AG09309 (cell line): Measurements from ENCODE around the gene DPPA4.
"Not testable (repeated sequence)": the region's sequence is repeated elsewhere in the genome, so short reads cannot be mapped to it uniquely, and the experiment has no call there.

Source experiments
- DNase-seq: peaks from one replicate; pipeline ENCODE4 v3.0.0-alpha.2; 2010; ENCODE audit warnings: low read depth
- H3K4me3 ChIP-seq: 2 replicates; pipeline ENCODE4 v1.5.1; 2011; ENCODE audit warnings: mild to moderate bottlenecking, low read depth, low read length, moderate library complexity; ENCODE audit not compliant: control insufficient read depth
- CTCF ChIP-seq: IDR thresholded peaks from 2 replicates; pipeline ENCODE4 v1.5.1; 2011; ENCODE audit warnings: mild to moderate bottlenecking, low read depth, low read length, inconsistent platforms; ENCODE audit not compliant: insufficient read depth, control insufficient read depth; ENCODE audit errors: missing control alignments

Gene DPPA4

GRCh38 chr3:109372639-109373038, 35.3 kb upstream of the DPPA4 start:
- no peak for TF ChIP-seq CTCF
- no peak overlapping the region for H3K4me3 ChIP-seq
- no peak for DNase-seq

- no peak for DNase-seq
- TF ChIP-seq CTCF, result no peak
- H3K4me3 ChIP-seq, result no peak overlapping the region
Observed at GRCh38 chr3:109369510-109369909, 32.2 kb upstream of the DPPA4 start.

GRCh38 chr3:109364088-109364487, 26.7 kb upstream of the DPPA4 start:
- TF ChIP-seq CTCF, result no peak
- no peak for DNase-seq
- H3K4me3 ChIP-seq, result no peak overlapping the region

- TF ChIP-seq CTCF, result no peak
- DNase-seq, result no peak
- H3K4me3 ChIP-seq, result no peak overlapping the region
Observed at GRCh38 chr3:109363634-109364033, 26.3 kb upstream of the DPPA4 start.

GRCh38 chr3:109362823-109363222, 25.5 kb upstream of the DPPA4 start:
- no peak for DNase-seq
- H3K4me3 ChIP-seq, result no peak overlapping the region
- no peak for TF ChIP-seq CTCF

- DNase-seq, result not testable (repeated sequence)
Observed at GRCh38 chr3:109358809-109359208, 21.5 kb upstream of the DPPA4 start.

GRCh38 chr3:109356442-109357155, 19.3 kb upstream of the DPPA4 start:
- DNase-seq, result no peak

More at GRCh38 chr3:109358809-109359208, 21.5 kb upstream of the DPPA4 start:
- H3K4me3 ChIP-seq, result not testable (repeated sequence)

More at GRCh38 chr3:109356442-109357155, 19.3 kb upstream of the DPPA4 start:
- no peak for TF ChIP-seq CTCF
- no peak overlapping the region for H3K4me3 ChIP-seq
